ENCODE measurements around the gene TANGO6.
"Not testable (repeated sequence)": the region's sequence is repeated elsewhere in the genome, so short reads cannot be mapped to it uniquely, and the experiment has no call there.

Gene TANGO6

DNA sequence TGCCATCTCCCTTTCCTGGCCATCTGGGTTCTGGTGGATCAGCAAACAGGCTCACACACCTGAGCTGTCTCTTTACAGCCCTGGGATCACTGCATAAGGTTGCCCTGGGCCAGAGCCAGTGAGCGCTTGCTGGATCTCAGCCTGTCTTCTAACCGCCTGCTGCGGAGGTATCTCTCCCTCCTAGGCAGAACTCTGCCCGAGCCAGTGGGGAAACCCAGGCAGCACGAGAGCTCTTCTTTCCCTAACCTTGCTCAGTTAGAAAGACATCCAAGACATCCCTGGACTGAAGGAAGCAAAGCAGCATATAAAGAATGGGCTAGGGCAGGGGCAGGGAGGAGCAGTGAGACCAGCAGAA lies 268.5 kb downstream of the TANGO6 start:
- DNase-seq, result no peak
- TF ChIP-seq GATA1 (IDR thresholded peaks at IDR 0.05; ENCODE audit: low read depth, low read length) (no peak), POLR2A (IDR thresholded peaks at IDR 0.05; ENCODE audit: low read length) (no peak)

GRCh38 chr16:69112285-69113129 lies 269.2 kb downstream of the TANGO6 start:
- DNase-seq, result peak; percentile 65 to 76

DNA sequence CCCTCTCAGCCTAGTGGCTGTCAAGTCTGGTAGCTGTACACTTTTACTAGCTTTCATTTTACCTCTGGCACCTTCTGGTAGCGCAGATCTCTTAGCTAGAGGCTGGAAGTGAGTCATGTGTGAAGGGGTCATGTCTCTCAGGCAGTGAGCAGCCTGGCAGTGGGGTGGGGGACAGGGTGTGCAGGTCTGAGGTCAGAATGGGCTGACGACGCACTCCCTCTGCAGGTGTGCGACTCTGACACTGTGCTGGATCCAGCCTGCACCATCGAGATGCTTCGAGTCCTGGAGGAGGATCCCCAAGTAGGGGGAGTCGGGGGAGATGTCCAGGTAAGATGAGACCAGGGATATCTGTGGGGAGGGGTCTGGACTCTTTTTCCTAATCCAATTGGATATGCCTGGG lies 269.9 kb downstream of the TANGO6 start:
- TF ChIP-seq POLR2A (IDR thresholded peaks at IDR 0.05; ENCODE audit: low read length) (no peak), GATA1 (IDR thresholded peaks at IDR 0.05; ENCODE audit: low read depth, low read length) (no peak)
- no peak for DNase-seq

More at GRCh38 chr16:69112285-69113129, 269.2 kb downstream of the TANGO6 start:
- TF ChIP-seq POLR2A (IDR thresholded peaks at IDR 0.05; ENCODE audit: low read length) (no peak), GATA1 (IDR thresholded peaks at IDR 0.05; ENCODE audit: low read depth, low read length) (no peak)

DNA sequence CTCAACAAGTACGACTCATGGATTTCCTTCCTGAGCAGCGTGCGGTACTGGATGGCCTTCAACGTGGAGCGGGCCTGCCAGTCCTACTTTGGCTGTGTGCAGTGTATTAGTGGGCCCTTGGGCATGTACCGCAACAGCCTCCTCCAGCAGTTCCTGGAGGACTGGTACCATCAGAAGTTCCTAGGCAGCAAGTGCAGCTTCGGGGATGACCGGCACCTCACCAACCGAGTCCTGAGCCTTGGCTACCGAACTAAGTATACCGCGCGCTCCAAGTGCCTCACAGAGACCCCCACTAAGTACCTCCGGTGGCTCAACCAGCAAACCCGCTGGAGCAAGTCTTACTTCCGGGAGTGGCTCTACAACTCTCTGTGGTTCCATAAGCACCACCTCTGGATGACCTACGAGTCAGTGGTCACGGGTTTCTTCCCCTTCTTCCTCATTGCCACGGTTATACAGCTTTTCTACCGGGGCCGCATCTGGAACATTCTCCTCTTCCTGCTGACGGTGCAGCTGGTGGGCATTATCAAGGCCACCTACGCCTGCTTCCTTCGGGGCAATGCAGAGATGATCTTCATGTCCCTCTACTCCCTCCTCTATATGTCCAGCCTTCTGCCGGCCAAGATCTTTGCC lies 271.1 kb downstream of the TANGO6 start:
- no peak for DNase-seq
- TF ChIP-seq GATA1 (IDR thresholded peaks at IDR 0.05; ENCODE audit: low read depth, low read length) (no peak), POLR2A (IDR thresholded peaks at IDR 0.05; ENCODE audit: low read length) (no peak)

DNA sequence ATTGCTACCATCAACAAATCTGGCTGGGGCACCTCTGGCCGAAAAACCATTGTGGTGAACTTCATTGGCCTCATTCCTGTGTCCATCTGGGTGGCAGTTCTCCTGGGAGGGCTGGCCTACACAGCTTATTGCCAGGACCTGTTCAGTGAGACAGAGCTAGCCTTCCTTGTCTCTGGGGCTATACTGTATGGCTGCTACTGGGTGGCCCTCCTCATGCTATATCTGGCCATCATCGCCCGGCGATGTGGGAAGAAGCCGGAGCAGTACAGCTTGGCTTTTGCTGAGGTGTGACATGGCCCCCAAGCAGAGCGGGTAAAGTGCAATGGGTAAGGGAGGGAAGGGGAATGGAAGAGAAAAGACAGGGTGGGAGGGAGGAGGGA lies 271.6 kb downstream of the TANGO6 start:
- DNase-seq, result no peak
- TF ChIP-seq GATA1 (IDR thresholded peaks at IDR 0.05; ENCODE audit: low read depth, low read length) (no peak), POLR2A (IDR thresholded peaks at IDR 0.05; ENCODE audit: low read length) (no peak)

- TF ChIP-seq POLR2A (IDR thresholded peaks at IDR 0.05; ENCODE audit: low read length) (no peak), GATA1 (IDR thresholded peaks at IDR 0.05; ENCODE audit: low read depth, low read length) (no peak)
- no peak for DNase-seq
These were observed 272.0 kb downstream of the TANGO6 start for GRCh38 chr16:69115361-69115760.

GRCh38 chr16:69115837-69116236 lies 272.5 kb downstream of the TANGO6 start:
- TF ChIP-seq GATA1 (IDR thresholded peaks at IDR 0.05; ENCODE audit: low read depth, low read length) (no peak), POLR2A (IDR thresholded peaks at IDR 0.05; ENCODE audit: low read length) (no peak)
- DNase-seq, result no peak

DNA sequence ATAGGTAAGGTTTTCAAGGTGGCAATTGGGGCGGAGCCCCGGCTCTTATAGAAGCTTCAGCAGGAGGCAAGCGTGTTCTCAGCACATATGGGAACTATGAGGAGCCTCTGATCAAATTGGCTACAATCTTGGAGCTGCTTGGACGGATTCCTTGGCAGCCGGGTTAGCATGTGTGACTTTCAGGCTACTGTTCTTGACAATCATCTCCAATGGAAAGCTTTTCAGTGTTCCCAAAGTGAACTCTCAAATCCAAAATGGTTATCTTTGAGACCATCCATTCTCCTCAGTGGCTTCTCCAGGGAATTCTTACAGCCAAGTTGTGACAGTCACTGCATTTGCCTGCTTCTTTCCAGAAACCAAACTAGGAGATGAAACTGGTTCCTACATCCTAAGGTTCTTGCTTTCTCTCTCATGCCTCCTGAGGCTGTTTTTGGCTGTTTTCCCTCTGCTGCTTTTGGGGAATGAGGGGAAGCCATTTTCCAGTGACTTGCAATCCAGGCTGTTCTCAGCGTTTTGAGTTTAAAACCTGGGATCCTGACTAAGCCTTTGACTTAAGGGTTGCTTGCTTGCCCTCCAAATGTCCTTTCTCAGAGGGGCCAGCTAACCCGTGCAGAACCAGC lies 273.0 kb downstream of the TANGO6 start:
- no peak for DNase-seq
- TF ChIP-seq POLR2A (IDR thresholded peaks at IDR 0.05; ENCODE audit: low read length), result no peak
- no peak for TF ChIP-seq GATA1 (IDR thresholded peaks at IDR 0.05; ENCODE audit: low read depth, low read length)

DNA sequence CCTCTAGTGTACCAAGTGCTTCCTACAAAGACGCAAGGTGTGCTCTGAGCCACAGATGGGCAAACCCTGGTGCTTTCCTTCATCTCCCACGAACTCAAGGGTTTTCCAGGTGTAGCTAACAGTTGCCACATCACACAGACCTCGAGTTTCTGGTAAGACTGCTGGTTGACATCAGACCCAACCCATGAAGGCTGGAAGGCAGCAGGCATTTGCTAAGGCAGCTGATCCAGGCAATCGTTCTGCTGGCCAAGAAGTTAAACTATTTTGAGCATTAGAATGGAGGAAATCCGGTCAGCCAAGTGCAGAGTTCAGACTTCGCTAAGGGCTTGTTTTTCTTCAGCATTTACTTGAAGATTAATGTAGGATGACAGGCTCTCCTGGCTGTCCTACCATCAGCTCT lies 273.6 kb downstream of the TANGO6 start:
- TF ChIP-seq POLR2A (IDR thresholded peaks at IDR 0.05; ENCODE audit: low read length) (no peak), GATA1 (IDR thresholded peaks at IDR 0.05; ENCODE audit: low read depth, low read length) (no peak)
- no peak for DNase-seq

DNA sequence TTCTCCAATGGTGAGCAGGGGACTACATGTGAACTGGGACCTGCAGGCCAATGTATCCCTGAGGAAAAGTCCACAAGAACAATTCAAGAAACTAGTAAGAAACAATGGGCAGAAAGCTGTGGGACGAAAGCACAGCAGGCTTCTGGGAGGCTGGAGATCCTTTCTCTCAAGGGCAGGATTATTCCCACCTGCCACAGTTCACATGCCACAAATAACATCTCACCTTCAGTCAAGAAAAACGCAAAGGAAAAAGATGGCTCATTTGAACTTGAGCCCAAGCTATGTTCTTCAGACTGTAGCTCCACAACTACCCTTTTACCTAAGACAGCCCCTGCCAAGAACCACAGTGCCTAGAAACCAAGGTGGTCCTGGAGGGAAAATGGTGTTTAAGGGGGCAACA lies 275.1 kb downstream of the TANGO6 start:
- no peak for DNase-seq
- TF ChIP-seq POLR2A (IDR thresholded peaks at IDR 0.05; ENCODE audit: low read length), result no peak
- TF ChIP-seq GATA1 (IDR thresholded peaks at IDR 0.05; ENCODE audit: low read depth, low read length), result no peak

DNA sequence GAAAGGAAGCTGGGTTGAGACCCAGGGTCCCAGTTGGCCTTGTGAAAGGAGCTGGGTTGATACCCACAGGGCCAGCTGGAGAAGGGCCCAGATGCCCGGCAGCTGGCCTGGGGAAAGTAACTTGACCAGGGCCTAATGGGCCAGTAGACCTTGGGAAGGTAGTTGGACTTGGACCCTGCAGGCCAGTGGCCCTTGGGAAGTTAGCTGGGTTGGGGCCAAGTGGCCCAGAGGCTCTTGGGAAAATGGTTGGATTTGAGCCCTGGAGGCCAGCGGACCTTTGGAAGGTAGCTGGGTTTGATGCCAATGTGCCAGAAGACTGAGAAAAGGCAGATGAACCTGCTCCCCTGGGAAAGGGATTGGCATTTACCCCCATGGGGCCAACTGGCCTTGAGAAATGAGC lies 275.7 kb downstream of the TANGO6 start:
- no peak for DNase-seq
- TF ChIP-seq POLR2A (IDR thresholded peaks at IDR 0.05; ENCODE audit: low read length), result no peak
- no peak for TF ChIP-seq GATA1 (IDR thresholded peaks at IDR 0.05; ENCODE audit: low read depth, low read length)

DNA sequence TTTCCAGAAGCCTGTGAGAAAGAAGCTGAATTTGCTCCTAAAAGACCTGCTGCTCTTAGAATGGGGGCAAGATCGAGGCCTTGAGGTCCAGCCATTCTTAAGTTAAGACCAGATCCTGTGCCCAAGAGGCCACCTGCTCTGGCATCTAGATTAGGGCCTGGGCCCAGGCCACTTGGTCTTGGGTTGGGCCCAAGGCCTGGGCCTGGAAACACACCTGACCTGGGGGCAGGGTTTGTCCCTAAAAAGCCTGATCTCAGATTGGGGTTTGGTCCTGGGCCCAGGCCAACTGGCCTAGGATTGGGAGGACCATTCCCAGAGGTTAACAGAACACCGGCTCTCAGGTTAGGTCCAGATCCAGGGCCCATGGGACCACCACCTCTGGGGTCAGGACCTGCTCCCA lies 276.2 kb downstream of the TANGO6 start:
- TF ChIP-seq POLR2A (IDR thresholded peaks at IDR 0.05; ENCODE audit: low read length), result no peak
- TF ChIP-seq GATA1 (IDR thresholded peaks at IDR 0.05; ENCODE audit: low read depth, low read length), result no peak
- no peak for DNase-seq

GRCh38 chr16:69120096-69120664 lies 276.8 kb downstream of the TANGO6 start:
- TF ChIP-seq GATA1 (IDR thresholded peaks at IDR 0.05; ENCODE audit: low read depth, low read length), result no peak
- TF ChIP-seq POLR2A (IDR thresholded peaks at IDR 0.05; ENCODE audit: low read length), result no peak
- DNase-seq, result no peak

DNA sequence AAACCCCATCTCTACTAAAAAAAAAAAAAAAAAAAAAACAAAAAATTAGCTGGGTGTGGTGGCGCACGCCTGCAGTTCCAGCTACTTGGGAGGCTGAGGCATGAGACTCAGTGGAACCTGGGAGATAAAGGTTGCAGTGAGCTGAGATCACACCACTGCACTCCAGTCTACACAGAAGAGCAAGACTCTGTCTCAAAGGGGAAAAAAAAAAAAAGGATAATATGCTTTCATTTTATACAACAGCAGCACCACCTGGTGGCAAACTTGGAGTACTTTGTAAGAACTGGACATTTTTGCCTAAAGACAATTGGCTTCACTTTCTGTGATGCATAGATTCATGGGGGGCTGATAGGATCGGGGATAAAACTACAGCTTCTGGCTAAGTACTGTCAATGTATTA lies 280.6 kb downstream of the TANGO6 start:
- DNase-seq, result peak; percentile 81 to 84
- no peak for TF ChIP-seq POLR2A (IDR thresholded peaks at IDR 0.05; ENCODE audit: low read length)
- TF ChIP-seq GATA1 (IDR thresholded peaks at IDR 0.05; ENCODE audit: low read depth, low read length), result no peak

DNA sequence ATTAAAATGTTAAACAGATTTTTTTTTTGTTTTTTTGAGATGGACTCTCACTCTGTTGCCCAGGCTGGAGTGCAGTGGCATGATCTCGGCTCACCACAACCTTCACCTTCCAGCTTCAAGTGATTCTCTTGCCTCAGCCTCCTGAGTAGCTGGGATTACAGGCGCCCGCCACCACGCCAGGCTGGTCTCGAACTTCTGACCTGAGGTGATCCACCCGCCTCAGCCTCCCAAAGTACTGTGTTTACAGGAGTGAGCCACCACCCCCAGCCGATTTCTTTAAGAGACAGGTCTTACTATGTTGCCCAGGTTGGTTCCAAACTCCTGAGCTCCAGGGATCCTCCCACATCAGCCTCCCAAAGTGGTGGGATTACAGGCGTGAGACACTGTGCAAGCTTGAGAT lies 281.1 kb downstream of the TANGO6 start:
- DNase-seq, result not testable (repeated sequence)

GRCh38 chr16:69124961-69125360 lies 281.6 kb downstream of the TANGO6 start:
- not testable (repeated sequence) for DNase-seq
